ENCODE data around the gene MB. TPM values are rescaled to one million over a fixed set of nuclear protein-coding genes. Genes with fewer than 3 reads are reported as not detected.

Gene MB
- total and polyA plus RNA-seq, 2 experiments from 2014 or later = not detected

DNA sequence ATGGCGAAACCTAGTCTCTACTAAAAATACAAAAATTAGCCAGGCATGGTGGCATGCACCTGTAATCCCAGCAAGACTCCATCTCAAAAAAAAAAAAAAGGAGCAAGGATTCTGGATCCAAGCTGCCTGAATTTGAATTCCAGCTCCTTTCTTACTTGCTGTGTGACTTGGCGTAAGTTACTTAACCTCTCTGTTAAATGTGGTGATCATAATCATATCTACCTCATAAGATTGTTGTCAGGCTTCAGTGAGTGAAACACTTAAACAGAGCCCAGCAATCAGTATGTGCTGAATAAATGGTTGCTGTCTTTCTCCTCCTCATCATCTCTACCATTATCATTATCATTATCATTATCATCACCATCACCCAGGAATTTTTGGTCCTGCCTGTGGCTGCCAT lies 2.7 kb downstream of the MB start:
- Histone ChIP-seq H3K27me3 (ENCODE audit: insufficient read depth) (no peaks in the 10 kb centered on the region), H3F3A (replicated peaks; ENCODE audit: low read depth) (no peaks in the 10 kb centered on the region), H3K79me2 (replicated peaks; ENCODE audit: insufficient read depth) (no peaks in the 10 kb centered on the region), H4K20me1 (replicated peaks; ENCODE audit: insufficient read depth) (no peaks in the 10 kb centered on the region), H3K4me1 (ENCODE audit: insufficient read depth) (no peaks in the 10 kb centered on the region), H3K27ac (ENCODE audit: low read depth) (no peak overlapping the region), H3K4me2 (no peak overlapping the region), H3K4me3 (no peak overlapping the region), H2AFZ (no peak overlapping the region), H3K9me2 (ENCODE audit: insufficient read depth) (no peaks in the 10 kb centered on the region; the same call in 1 of the 2 replicates), H3K36me3 (ENCODE audit: insufficient read depth) (no peaks in the 10 kb centered on the region)
- peaks cover 10% of the 10 kb centered on the region for H3K27me3 Mint-ChIP-seq (ENCODE audit: insufficient read depth, low read depth, poor library complexity)
- H3K4me1 Mint-ChIP-seq = peaks cover 4% of the 10 kb centered on the region
- no peaks in the 10 kb centered on the region for H3K9me3 Mint-ChIP-seq
- no peak overlapping the region for H3K4me3 Mint-ChIP-seq
- no peak for TF ChIP-seq STAT1 (IDR thresholded peaks at IDR 0.05; ENCODE audit: unreplicated experiment)
- no peak for TF ChIP-seq EZH2 (IDR thresholded peaks at IDR 0.05; ENCODE audit: low read depth, unreplicated experiment)
- no peak for TF ChIP-seq EZH2phosphoT487 (IDR thresholded peaks at IDR 0.05; ENCODE audit: unreplicated experiment)
- TF ChIP-seq, protein P1, sequence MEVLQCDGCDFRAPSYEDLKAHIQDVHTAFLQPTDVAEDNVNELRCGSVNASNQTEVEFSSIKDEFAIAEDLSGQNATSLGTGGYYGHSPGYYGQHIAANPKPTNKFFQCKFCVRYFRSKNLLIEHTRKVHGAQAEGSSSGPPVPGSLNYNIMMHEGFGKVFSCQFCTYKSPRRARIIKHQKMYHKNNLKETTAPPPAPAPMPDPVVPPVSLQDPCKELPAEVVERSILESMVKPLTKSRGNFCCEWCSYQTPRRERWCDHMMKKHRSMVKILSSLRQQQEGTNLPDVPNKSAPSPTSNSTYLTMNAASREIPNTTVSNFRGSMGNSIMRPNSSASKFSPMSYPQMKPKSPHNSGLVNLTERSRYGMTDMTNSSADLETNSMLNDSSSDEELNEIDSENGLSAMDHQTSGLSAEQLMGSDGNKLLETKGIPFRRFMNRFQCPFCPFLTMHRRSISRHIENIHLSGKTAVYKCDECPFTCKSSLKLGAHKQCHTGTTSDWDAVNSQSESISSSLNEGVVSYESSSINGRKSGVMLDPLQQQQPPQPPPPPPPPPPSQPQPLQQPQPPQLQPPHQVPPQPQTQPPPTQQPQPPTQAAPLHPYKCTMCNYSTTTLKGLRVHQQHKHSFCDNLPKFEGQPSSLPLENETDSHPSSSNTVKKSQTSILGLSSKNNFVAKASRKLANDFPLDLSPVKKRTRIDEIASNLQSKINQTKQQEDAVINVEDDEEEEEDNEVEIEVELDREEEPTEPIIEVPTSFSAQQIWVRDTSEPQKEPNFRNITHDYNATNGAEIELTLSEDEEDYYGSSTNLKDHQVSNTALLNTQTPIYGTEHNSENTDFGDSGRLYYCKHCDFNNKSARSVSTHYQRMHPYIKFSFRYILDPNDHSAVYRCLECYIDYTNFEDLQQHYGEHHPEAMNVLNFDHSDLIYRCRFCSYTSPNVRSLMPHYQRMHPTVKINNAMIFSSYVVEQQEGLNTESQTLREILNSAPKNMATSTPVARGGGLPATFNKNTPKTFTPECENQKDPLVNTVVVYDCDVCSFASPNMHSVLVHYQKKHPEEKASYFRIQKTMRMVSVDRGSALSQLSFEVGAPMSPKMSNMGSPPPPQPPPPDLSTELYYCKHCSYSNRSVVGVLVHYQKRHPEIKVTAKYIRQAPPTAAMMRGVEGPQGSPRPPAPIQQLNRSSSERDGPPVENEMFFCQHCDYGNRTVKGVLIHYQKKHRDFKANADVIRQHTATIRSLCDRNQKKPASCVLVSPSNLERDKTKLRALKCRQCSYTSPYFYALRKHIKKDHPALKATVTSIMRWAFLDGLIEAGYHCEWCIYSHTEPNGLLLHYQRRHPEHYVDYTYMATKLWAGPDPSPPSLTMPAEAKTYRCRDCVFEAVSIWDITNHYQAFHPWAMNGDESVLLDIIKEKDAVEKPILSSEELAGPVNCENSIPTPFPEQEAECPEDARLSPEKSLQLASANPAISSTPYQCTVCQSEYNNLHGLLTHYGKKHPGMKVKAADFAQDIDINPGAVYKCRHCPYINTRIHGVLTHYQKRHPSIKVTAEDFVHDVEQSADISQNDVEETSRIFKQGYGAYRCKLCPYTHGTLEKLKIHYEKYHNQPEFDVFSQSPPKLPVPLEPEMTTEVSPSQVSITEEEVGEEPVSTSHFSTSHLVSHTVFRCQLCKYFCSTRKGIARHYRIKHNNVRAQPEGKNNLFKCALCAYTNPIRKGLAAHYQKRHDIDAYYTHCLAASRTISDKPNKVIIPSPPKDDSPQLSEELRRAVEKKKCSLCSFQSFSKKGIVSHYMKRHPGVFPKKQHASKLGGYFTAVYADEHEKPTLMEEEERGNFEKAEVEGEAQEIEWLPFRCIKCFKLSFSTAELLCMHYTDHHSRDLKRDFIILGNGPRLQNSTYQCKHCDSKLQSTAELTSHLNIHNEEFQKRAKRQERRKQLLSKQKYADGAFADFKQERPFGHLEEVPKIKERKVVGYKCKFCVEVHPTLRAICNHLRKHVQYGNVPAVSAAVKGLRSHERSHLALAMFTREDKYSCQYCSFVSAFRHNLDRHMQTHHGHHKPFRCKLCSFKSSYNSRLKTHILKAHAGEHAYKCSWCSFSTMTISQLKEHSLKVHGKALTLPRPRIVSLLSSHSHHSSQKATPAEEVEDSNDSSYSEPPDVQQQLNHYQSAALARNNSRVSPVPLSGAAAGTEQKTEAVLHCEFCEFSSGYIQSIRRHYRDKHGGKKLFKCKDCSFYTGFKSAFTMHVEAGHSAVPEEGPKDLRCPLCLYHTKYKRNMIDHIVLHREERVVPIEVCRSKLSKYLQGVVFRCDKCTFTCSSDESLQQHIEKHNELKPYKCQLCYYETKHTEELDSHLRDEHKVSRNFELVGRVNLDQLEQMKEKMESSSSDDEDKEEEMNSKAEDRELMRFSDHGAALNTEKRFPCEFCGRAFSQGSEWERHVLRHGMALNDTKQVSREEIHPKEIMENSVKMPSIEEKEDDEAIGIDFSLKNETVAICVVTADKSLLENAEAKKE (CRISPR knock-in tag; IDR thresholded peaks at IDR 0.05) = no peak
- no peak for TF ChIP-seq ZNF331 (CRISPR knock-in tag; IDR thresholded peaks at IDR 0.05; ENCODE audit: low read depth)
- TF ChIP-seq JUNB (IDR thresholded peaks at IDR 0.05; ENCODE audit: unreplicated experiment) = no peak
- no peak for TF ChIP-seq ETS1 (IDR thresholded peaks at IDR 0.05)
- H3K27ac Mint-ChIP-seq = no peak overlapping the region
- H3K36me3 Mint-ChIP-seq (ENCODE audit: low read depth) = no peaks in the 10 kb centered on the region
- no peak for ATAC-seq
- no peak for DNase-seq (ENCODE audit: low spot score)
